SK-N-SH (cell line): Measurements from ENCODE around the gene CLEC9A. TPM values are rescaled to one million over a fixed set of nuclear protein-coding genes. Genes with fewer than 3 reads are reported as not detected.

Source experiments
- CTCF ChIA-PET: fragments of 300-600, 350-600 bp; formaldehyde crosslinking; extraction: SDS; loops from one replicate; lab custom pipeline; 2021; lab: Yijun Ruan, JAX
- POLR2A ChIA-PET: fragments of 350-600 bp; sonication (Branson Sonifier 250); formaldehyde crosslinking; extraction: SDS; loops from one replicate; lab custom pipeline; 2020; ENCODE audit warnings: antibody characterized with exemption, inconsistent platforms; lab: Yijun Ruan, JAX
- DNase-seq: peaks from one replicate; pipeline ENCODE4 v3.0.0; 2012
- H2AFZ ChIP-seq: fragments of 200-600 bp; sonication (generic); 2 replicates; pipeline ENCODE4 v1.8.1; 2016; ENCODE audit warnings: antibody characterized with exemption, mild to moderate bottlenecking, low read depth
- H3F3A ChIP-seq: fragments of 200-600 bp; sonication (generic); replicated peaks from 2 replicates; pipeline ENCODE3; 2016; ENCODE audit warnings: antibody characterized with exemption, mild to moderate bottlenecking; ENCODE audit not compliant: insufficient read depth
- H3K27ac ChIP-seq, 2 experiments: fragments of 200-500 bp in 1 of 2; fragments of 200-600 bp in 1 of 2; sonication (Bioruptor generic) in 1 of 2; sonication (generic), shearing (Covaris generic) in 1 of 2; 2 replicates each; pipeline versions ENCODE4 v1.5.1 to v1.6.1; 2014 to 2016; ENCODE audit warnings: low read depth in 2 of 2, inconsistent platforms in 1 of 2, low read length in 1 of 2, mild to moderate bottlenecking in 1 of 2, mixed read lengths in 1 of 2
- H3K27me3 ChIP-seq: fragments of 200-600 bp; sonication (generic), shearing (Covaris generic); 2 replicates; pipeline ENCODE4 v1.6.1; 2016; ENCODE audit warnings: mixed run types; ENCODE audit not compliant: insufficient read depth
- H3K36me3 ChIP-seq, 2 experiments: fragments of 200-500 bp in 1 of 2; fragments of 200-600 bp in 1 of 2; sonication (Bioruptor generic) in 1 of 2; sonication (generic) in 1 of 2; replicated peaks in 1 of 2; 2 replicates each; pipeline versions ENCODE3 to v1.5.1; 2014 to 2016; ENCODE audit warnings: low read length in 1 of 2, mild to moderate bottlenecking in 1 of 2; ENCODE audit not compliant: insufficient read depth in 2 of 2, control insufficient read depth in 1 of 2
- H3K4me1 ChIP-seq, 2 experiments: fragments of 200-500 bp in 1 of 2; fragments of 200-600 bp in 1 of 2; sonication (Bioruptor generic) in 1 of 2; sonication (generic), shearing (Covaris generic) in 1 of 2; 2 replicates each; pipeline versions ENCODE4 v1.5.1 to v1.6.1; 2014 to 2016; ENCODE audit warnings: low read depth in 1 of 2, low read length in 1 of 2, mixed run types in 1 of 2; ENCODE audit not compliant: insufficient read depth in 2 of 2, control insufficient read depth in 1 of 2
- H3K4me2 ChIP-seq: fragments of 200-600 bp; sonication (generic), shearing (Covaris generic); 2 replicates; pipeline ENCODE4 v1.6.1; 2017; ENCODE audit warnings: mixed run types
- H3K4me3 ChIP-seq, 2 experiments: fragments of 200-500 bp in 1 of 2; fragments of 200-600 bp in 1 of 2; sonication (Bioruptor generic) in 1 of 2; sonication (generic), shearing (Covaris generic) in 1 of 2; 2 replicates each; pipeline versions ENCODE4 v1.5.1 to v1.8.1; 2014 to 2016; ENCODE audit warnings: low read depth in 2 of 2, inconsistent platforms in 1 of 2, low read length in 1 of 2, mild to moderate bottlenecking in 1 of 2, mixed read lengths in 1 of 2, moderate library complexity in 1 of 2
- H3K79me2 ChIP-seq: fragments of 200-600 bp; sonication (generic); 2 replicates; pipeline ENCODE4 v1.8.1; 2017; ENCODE audit warnings: mild to moderate bottlenecking; ENCODE audit not compliant: insufficient read depth
- H3K9ac ChIP-seq: fragments of 200-600 bp; sonication (generic); 2 replicates; pipeline ENCODE4 v1.6.1; 2017; ENCODE audit warnings: mixed run types
- H3K9me2 ChIP-seq: fragments of 200-600 bp; sonication (generic); 2 replicates; pipeline ENCODE4 v1.6.1; 2017; ENCODE audit warnings: mixed run types
- H3K9me3 ChIP-seq: fragments of 200-600 bp; sonication (generic); 2 replicates; pipeline ENCODE4 v1.6.1; 2017; ENCODE audit warnings: mixed run types, mild to moderate bottlenecking, moderate library complexity
- H4K20me1 ChIP-seq: fragments of 200-600 bp; sonication (generic); 2 replicates; pipeline ENCODE4 v1.6.1; 2017; ENCODE audit warnings: mild to moderate bottlenecking, mixed run types; ENCODE audit not compliant: insufficient read depth
- ELF1 ChIP-seq: IDR thresholded peaks from 2 replicates; pipeline ENCODE4 v1.4.0; 2012
- FOXJ3 ChIP-seq: sonication (generic); formaldehyde crosslinking; IDR thresholded peaks from 2 replicates; pipeline ENCODE4 v1.5.1; 2020; ENCODE audit warnings: mild to moderate bottlenecking, missing genetic modification reagents
- FOXM1 ChIP-seq: IDR thresholded peaks from 2 replicates; pipeline ENCODE4 v1.4.0; 2012; ENCODE audit warnings: low read depth, mild to moderate bottlenecking
- GABPA ChIP-seq: IDR thresholded peaks from 2 replicates; pipeline ENCODE4 v1.4.0; 2012; ENCODE audit warnings: low read depth, mild to moderate bottlenecking
- MEF2A ChIP-seq: IDR thresholded peaks from 2 replicates; pipeline ENCODE4 v1.4.0; 2012; ENCODE audit warnings: low read depth, borderline replicate concordance
- NFIC ChIP-seq: IDR thresholded peaks from 2 replicates; pipeline ENCODE4 v1.4.0; 2012; ENCODE audit warnings: borderline replicate concordance
- RAD21 ChIP-seq: IDR thresholded peaks from 2 replicates; pipeline ENCODE4 v1.6.1; 2012; ENCODE audit warnings: mild to moderate bottlenecking, low read length
- RCOR1 ChIP-seq: fragments of 150-350 bp; IDR thresholded peaks from 2 replicates; pipeline ENCODE4 v1.6.1; 2017; ENCODE audit warnings: antibody characterized with exemption, low read length
- RXRA ChIP-seq: IDR thresholded peaks from 2 replicates; pipeline ENCODE4 v1.4.0; 2012; ENCODE audit warnings: low read depth, mild to moderate bottlenecking, borderline replicate concordance
- SIN3A ChIP-seq: IDR thresholded peaks from 2 replicates; pipeline ENCODE4 v1.6.1; 2012; ENCODE audit warnings: low read depth, mild to moderate bottlenecking, low read length, moderate library complexity, borderline replicate concordance
- SMC3 ChIP-seq: IDR thresholded peaks from 2 replicates; pipeline ENCODE4 v1.6.1; 2012; ENCODE audit warnings: low read depth, low read length, improper control_type of control experiment
- TAF1 ChIP-seq: IDR thresholded peaks from 2 replicates; pipeline ENCODE4 v1.6.1; 2012; ENCODE audit warnings: low read depth, mild to moderate bottlenecking, low read length, moderate library complexity, borderline replicate concordance
- TEAD4 ChIP-seq: IDR thresholded peaks from 2 replicates; pipeline ENCODE4 v1.4.0; 2012; ENCODE audit warnings: mild to moderate bottlenecking, borderline replicate concordance; ENCODE audit not compliant: insufficient read depth
- WGBS: methylation state at CpG from one replicate; pipeline ENCODE4 v1.1.6; 2017; ENCODE audit warnings: low lambda C conversion rate; 5-methylcytosine and 5-hydroxymethylcytosine counted together
- polyA plus RNA-seq, 3 experiments: library from polyadenylated mRNA; depleted of rRNA; stranded (reverse); fragments of >200 nt; gene quantifications; 2 replicates each; pipeline ENCODE4 v1.2.3, GENCODE V29; 2012
- TF ChIP-seq, protein P1 (sequence below): IDR thresholded peaks from 2 replicates; pipeline ENCODE4 v1.4.0; 2012; ENCODE audit warnings: low read depth, borderline replicate concordance
- TF ChIP-seq, protein P2 (sequence below): fragments of 200-600 bp; sonication (generic); IDR thresholded peaks from 2 replicates; pipeline ENCODE4 v1.6.1; 2017; ENCODE audit warnings: antibody characterized with exemption, mild to moderate bottlenecking, moderate library complexity
- TF ChIP-seq, protein P3 (sequence below): IDR thresholded peaks from 2 replicates; pipeline ENCODE4 v1.4.0; 2012; ENCODE audit warnings: low read depth, borderline replicate concordance
- TF ChIP-seq, protein P4 (sequence below): IDR thresholded peaks from 2 replicates; pipeline ENCODE4 v1.4.0; 2012; ENCODE audit warnings: low read depth
- TF ChIP-seq, protein P5 (sequence below): fragments of 150-350 bp; IDR thresholded peaks from 2 replicates; pipeline ENCODE4 v1.6.1; 2017; ENCODE audit warnings: antibody characterized with exemption, low read length, low read depth, borderline replicate concordance

Gene CLEC9A
- not detected in 2 replicates for polyA plus RNA-seq (2012; rRNA removed)
- polyA plus RNA-seq (2012; cell fraction: cytosol; rRNA removed) = not detected in 2 replicates
- polyA plus RNA-seq (2012; cell fraction: nucleus; rRNA removed) = not detected in 2 replicates

DNA sequence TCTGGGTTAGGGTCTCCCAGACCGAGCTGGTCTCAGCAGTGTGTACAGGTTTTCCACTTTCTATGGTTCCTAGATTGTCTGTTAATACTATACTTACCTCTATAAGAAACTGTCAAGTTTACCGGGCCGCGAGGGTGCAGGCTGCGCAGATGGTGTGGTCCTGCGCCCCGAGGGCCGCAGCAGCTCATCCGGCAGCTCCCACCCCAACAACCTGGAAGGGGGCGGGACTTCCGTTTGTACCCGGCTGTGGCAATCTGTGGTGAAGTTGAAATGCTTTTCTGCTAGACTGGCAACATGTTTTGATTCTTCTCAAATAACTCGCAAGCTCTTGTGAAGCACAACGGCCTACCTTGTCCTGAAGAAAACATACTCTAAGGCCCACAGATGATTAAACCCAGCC, at the start of gene CLEC9A:
CLEC9A (plus strand) TSS at position 237 of the 400 bp plus-strand sequence. CDS start 22,006 bp downstream, outside the sequence.
- Histone ChIP-seq H3K36me3 (no peaks in the 10 kb centered on the region), H3K9me3 (no peaks in the 10 kb centered on the region), H3K79me2 (no peaks in the 10 kb centered on the region), H3K27me3 (no peaks in the 10 kb centered on the region), H3K4me1 (no peaks in the 10 kb centered on the region), H2AFZ (no peak within 1 kb of the TSS), H3K4me3 (no peak within 1 kb of the TSS)
- DNase-seq = peak; percentile 6
- 21% methylated on average over 14 of the region's 14 CpGs for whole genome bisulfite sequencing
- TF ChIP-seq, protein P1, sequence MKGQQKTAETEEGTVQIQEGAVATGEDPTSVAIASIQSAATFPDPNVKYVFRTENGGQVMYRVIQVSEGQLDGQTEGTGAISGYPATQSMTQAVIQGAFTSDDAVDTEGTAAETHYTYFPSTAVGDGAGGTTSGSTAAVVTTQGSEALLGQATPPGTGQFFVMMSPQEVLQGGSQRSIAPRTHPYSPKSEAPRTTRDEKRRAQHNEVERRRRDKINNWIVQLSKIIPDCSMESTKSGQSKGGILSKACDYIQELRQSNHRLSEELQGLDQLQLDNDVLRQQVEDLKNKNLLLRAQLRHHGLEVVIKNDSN = no peak
- TF ChIP-seq GABPA = 0 out of 2 replicates have a peak, but pooled peaks have one; percentile 15
- TF ChIP-seq, all 33 proteins: peak for 1
- no peak within 1 kb of the TSS for H3K9ac ChIP-seq
- ChIA-PET CTCF (interaction anchor here (1.3 kb wide), 1 partner anchor 110 kb away, joined by 3 read pairs; no protein-coding TSS in a partner anchor), POLR2A (no interaction called here)
- no peak within 1 kb of the TSS for H3K4me2 ChIP-seq
- no peak within 1 kb of the TSS; a peak in 1 of 4 replicates for H3K27ac ChIP-seq
- H3K9me2 ChIP-seq = no peaks in the 10 kb centered on the region
- no peaks in the 10 kb centered on the region for H4K20me1 ChIP-seq
- no peaks in the 10 kb centered on the region for H3F3A ChIP-seq

DNA sequence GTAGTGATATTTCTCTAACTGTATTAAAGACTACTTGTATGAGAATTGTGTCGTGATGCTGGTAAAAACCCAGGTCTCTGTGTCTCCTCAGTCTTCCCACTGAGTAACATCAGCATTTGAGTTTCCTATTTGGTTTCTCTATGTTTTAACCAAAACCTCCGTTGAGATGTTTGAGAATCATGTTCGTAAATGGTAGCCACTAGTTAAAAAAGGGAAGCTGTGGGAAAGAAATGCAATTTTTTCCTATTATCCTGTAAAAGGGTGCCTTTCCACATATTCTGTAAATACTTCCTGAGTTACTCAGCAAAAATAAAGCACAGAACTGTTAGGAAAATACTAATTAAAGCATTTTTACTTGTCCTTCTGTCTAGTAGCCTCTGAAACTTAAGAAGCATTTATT, 38.6 kb upstream of the CLEC9A start:
- DNase-seq = no peak
- Histone ChIP-seq H3F3A (no peaks in the 10 kb centered on the region), H3K4me2 (no peak overlapping the region), H3K27ac (no peak overlapping the region), H3K4me1 (no peaks in the 10 kb centered on the region), H3K27me3 (no peaks in the 10 kb centered on the region; the same call in 1 of the 2 replicates), H3K9me3 (no peaks in the 10 kb centered on the region), H3K9me2 (no peaks in the 10 kb centered on the region), H3K36me3 (no peaks in the 10 kb centered on the region), H4K20me1 (no peaks in the 10 kb centered on the region), H3K4me3 (no peak overlapping the region), H3K9ac (no peak overlapping the region), H3K79me2 (no peaks in the 10 kb centered on the region), H2AFZ (no peak overlapping the region)
- ChIA-PET CTCF (no interaction called here), POLR2A (no interaction called here)
- 3% methylated on average over 3 of the region's 3 CpGs for WGBS
- TF ChIP-seq TAF1 (no peak), NFIC (no peak), MEF2A (no peak), SMC3 (no peak), RXRA (no peak), FOXM1 (no peak), RAD21 (no peak), FOXJ3 (CRISPR knock-in tag) (no peak), TEAD4 (no peak), SIN3A (no peak), ELF1 (no peak), RCOR1 (no peak)
- TF ChIP-seq, protein P2, sequence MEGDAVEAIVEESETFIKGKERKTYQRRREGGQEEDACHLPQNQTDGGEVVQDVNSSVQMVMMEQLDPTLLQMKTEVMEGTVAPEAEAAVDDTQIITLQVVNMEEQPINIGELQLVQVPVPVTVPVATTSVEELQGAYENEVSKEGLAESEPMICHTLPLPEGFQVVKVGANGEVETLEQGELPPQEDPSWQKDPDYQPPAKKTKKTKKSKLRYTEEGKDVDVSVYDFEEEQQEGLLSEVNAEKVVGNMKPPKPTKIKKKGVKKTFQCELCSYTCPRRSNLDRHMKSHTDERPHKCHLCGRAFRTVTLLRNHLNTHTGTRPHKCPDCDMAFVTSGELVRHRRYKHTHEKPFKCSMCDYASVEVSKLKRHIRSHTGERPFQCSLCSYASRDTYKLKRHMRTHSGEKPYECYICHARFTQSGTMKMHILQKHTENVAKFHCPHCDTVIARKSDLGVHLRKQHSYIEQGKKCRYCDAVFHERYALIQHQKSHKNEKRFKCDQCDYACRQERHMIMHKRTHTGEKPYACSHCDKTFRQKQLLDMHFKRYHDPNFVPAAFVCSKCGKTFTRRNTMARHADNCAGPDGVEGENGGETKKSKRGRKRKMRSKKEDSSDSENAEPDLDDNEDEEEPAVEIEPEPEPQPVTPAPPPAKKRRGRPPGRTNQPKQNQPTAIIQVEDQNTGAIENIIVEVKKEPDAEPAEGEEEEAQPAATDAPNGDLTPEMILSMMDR = no peak
- TF ChIP-seq, protein P3, sequence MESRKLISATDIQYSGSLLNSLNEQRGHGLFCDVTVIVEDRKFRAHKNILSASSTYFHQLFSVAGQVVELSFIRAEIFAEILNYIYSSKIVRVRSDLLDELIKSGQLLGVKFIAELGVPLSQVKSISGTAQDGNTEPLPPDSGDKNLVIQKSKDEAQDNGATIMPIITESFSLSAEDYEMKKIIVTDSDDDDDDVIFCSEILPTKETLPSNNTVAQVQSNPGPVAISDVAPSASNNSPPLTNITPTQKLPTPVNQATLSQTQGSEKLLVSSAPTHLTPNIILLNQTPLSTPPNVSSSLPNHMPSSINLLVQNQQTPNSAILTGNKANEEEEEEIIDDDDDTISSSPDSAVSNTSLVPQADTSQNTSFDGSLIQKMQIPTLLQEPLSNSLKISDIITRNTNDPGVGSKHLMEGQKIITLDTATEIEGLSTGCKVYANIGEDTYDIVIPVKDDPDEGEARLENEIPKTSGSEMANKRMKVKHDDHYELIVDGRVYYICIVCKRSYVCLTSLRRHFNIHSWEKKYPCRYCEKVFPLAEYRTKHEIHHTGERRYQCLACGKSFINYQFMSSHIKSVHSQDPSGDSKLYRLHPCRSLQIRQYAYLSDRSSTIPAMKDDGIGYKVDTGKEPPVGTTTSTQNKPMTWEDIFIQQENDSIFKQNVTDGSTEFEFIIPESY = no peak
- TF ChIP-seq, protein P4, sequence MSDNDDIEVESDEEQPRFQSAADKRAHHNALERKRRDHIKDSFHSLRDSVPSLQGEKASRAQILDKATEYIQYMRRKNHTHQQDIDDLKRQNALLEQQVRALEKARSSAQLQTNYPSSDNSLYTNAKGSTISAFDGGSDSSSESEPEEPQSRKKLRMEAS = no peak
- TF ChIP-seq, protein P1 = no peak
- TF ChIP-seq, protein P5, sequence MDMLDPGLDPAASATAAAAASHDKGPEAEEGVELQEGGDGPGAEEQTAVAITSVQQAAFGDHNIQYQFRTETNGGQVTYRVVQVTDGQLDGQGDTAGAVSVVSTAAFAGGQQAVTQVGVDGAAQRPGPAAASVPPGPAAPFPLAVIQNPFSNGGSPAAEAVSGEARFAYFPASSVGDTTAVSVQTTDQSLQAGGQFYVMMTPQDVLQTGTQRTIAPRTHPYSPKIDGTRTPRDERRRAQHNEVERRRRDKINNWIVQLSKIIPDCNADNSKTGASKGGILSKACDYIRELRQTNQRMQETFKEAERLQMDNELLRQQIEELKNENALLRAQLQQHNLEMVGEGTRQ = no peak
